OCI-LY3 (cell line): ENCODE data around the gene ERICH3.

ENCODE experiments used
- H2AFZ ChIP-seq: fragments of 200-600, 300-600 bp; shearing (Covaris generic); 2 replicates; pipeline ENCODE4 v1.6.0; 2014; ENCODE audit warnings: antibody characterized with exemption, low read depth, low read length
- H3K27ac ChIP-seq: fragments of 200-600, 300-600 bp; sonication (generic); 2 replicates; pipeline ENCODE4 v1.5.1; 2014; ENCODE audit warnings: mild to moderate bottlenecking, low read length, moderate library complexity, mixed read lengths
- H3K27me3 ChIP-seq: fragments of 200-600, 300-600 bp; sonication (generic); 2 replicates; pipeline ENCODE4 v1.6.1; 2014; ENCODE audit warnings: low read depth, low read length, mixed read lengths
- H3K36me3 ChIP-seq: fragments of 200-600, 300-600 bp; sonication (generic); replicated peaks from 2 replicates; pipeline ENCODE3; 2014; ENCODE audit warnings: low read depth, low read length, mixed read lengths
- H3K4me1 ChIP-seq: fragments of 300-600, 200-600 bp; sonication (generic); 2 replicates; pipeline ENCODE4 v1.6.1; 2014; ENCODE audit warnings: low read length, mixed read lengths
- H3K4me2 ChIP-seq: fragments of 200-600, 300-600 bp; sonication (generic); 2 replicates; pipeline ENCODE4 v1.6.1; 2014; ENCODE audit warnings: low read length, mixed read lengths
- H3K4me3 ChIP-seq: fragments of 300-600, 200-600 bp; sonication (generic); 2 replicates; pipeline ENCODE4 v1.5.1; 2014; ENCODE audit warnings: antibody characterized with exemption, mild to moderate bottlenecking, low read length, moderate library complexity
- H3K79me2 ChIP-seq: fragments of 300-600, 200-600 bp; shearing (Covaris generic); 2 replicates; pipeline ENCODE4 v1.6.1; 2014; ENCODE audit warnings: mild to moderate bottlenecking, low read length, mixed read lengths
- H3K9ac ChIP-seq: fragments of 300-600, 200-600 bp; shearing (Covaris generic); 2 replicates; pipeline ENCODE4 v1.6.0; 2014; ENCODE audit warnings: mild to moderate bottlenecking, low read length, moderate library complexity
- H3K9me3 ChIP-seq: fragments of 200-600, 300-600 bp; shearing (Covaris generic); 2 replicates; pipeline ENCODE4 v1.6.1; 2014; ENCODE audit warnings: low read length, mixed read lengths; ENCODE audit not compliant: insufficient read depth
- H4K20me1 ChIP-seq: fragments of 200-600, 300-600 bp; sonication (generic); 2 replicates; pipeline ENCODE4 v1.6.1; 2016; ENCODE audit warnings: low read length, mixed read lengths; ENCODE audit not compliant: insufficient read depth
- EZH2phosphoT487 ChIP-seq: fragments of 200-600 bp; shearing (Covaris generic); IDR thresholded peaks from 2 replicates; pipeline ENCODE4 v1.6.1; 2018; ENCODE audit warnings: antibody characterized with exemption, mixed run types, low read depth
- TF ChIP-seq, protein P1 (sequence below): fragments of 200-600, 300-600 bp; sonication (generic); IDR thresholded peaks from 2 replicates; pipeline ENCODE4 v1.5.1; 2014; ENCODE audit warnings: antibody characterized with exemption, low read length, low read depth

ERICH3 gene

DNA sequence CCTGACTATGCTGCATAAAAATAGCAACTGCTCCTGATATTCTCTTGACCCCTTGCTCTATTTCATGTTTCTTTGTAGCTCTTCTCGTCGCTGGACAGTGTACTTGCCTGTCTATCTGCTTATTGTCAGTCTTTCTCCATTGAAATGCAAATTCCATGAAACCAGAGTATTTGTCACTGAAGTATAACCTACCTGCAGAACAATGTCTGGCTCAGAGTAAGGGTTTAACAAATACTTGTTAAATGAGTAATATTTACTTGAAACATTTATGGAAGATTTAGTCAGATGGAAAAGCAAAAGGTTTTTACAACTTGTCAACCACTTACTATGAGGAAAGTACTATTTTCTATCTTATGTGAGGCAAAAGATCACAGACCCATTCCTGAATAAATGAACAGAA is 19.9 kb upstream of the ERICH3 start:
- no peak overlapping the region for H2AFZ ChIP-seq
- no peaks in the 10 kb centered on the region for H4K20me1 ChIP-seq
- no peaks in the 10 kb centered on the region for H3K36me3 ChIP-seq
- no peak overlapping the region for H3K27ac ChIP-seq
- H3K9me3 ChIP-seq, result no peaks in the 10 kb centered on the region
- no peaks in the 10 kb centered on the region for H3K79me2 ChIP-seq
- no peak overlapping the region for H3K9ac ChIP-seq
- H3K4me1 ChIP-seq, result peaks cover 13% of the 10 kb centered on the region
- H3K4me2 ChIP-seq, result no peak overlapping the region
- no peak for TF ChIP-seq EZH2phosphoT487
- TF ChIP-seq, protein P1, sequence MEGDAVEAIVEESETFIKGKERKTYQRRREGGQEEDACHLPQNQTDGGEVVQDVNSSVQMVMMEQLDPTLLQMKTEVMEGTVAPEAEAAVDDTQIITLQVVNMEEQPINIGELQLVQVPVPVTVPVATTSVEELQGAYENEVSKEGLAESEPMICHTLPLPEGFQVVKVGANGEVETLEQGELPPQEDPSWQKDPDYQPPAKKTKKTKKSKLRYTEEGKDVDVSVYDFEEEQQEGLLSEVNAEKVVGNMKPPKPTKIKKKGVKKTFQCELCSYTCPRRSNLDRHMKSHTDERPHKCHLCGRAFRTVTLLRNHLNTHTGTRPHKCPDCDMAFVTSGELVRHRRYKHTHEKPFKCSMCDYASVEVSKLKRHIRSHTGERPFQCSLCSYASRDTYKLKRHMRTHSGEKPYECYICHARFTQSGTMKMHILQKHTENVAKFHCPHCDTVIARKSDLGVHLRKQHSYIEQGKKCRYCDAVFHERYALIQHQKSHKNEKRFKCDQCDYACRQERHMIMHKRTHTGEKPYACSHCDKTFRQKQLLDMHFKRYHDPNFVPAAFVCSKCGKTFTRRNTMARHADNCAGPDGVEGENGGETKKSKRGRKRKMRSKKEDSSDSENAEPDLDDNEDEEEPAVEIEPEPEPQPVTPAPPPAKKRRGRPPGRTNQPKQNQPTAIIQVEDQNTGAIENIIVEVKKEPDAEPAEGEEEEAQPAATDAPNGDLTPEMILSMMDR, result no peak
- H3K27me3 ChIP-seq, result no peaks in the 10 kb centered on the region
- no peak overlapping the region for H3K4me3 ChIP-seq

GRCh38 chr1:74690909-74691308 is 17.3 kb upstream of the ERICH3 start:
- H2AFZ ChIP-seq, result no peak overlapping the region
- H3K4me1 ChIP-seq, result peaks cover 6% of the 10 kb centered on the region
- no peak overlapping the region for H3K27ac ChIP-seq
- no peaks in the 10 kb centered on the region for H3K36me3 ChIP-seq
- H3K79me2 ChIP-seq, result no peaks in the 10 kb centered on the region
- H3K4me2 ChIP-seq, result no peak overlapping the region
- H3K27me3 ChIP-seq, result no peaks in the 10 kb centered on the region
- no peak overlapping the region for H3K4me3 ChIP-seq
- no peaks in the 10 kb centered on the region for H4K20me1 ChIP-seq
- H3K9me3 ChIP-seq, result no peaks in the 10 kb centered on the region
- TF ChIP-seq EZH2phosphoT487, result no peak
- TF ChIP-seq, protein P1, result no peak
- H3K9ac ChIP-seq, result no peak overlapping the region

- Histone ChIP-seq H3K36me3 (no peaks in the 10 kb centered on the region), H3K27me3 (no peaks in the 10 kb centered on the region), H3K4me2 (0 out of 2 replicates have a peak overlapping the region, but pooled peaks have one; percentile 48), H3K79me2 (no peaks in the 10 kb centered on the region), H3K4me3 (no peak overlapping the region), H3K4me1 (peaks cover 6% of the 10 kb centered on the region), H3K9ac (no peak overlapping the region), H3K27ac (no peak overlapping the region), H4K20me1 (no peaks in the 10 kb centered on the region), H3K9me3 (no peaks in the 10 kb centered on the region), H2AFZ (no peak overlapping the region)
- TF ChIP-seq, protein P1, result no peak
- TF ChIP-seq EZH2phosphoT487, result no peak
Measured at GRCh38 chr1:74690364-74690696, 16.7 kb upstream of the ERICH3 start.

- Histone ChIP-seq H3K4me3 (no peak overlapping the region), H2AFZ (0 out of 2 replicates have a peak overlapping the region, but pooled peaks have one; percentile 58), H3K27ac (no peak overlapping the region), H3K4me2 (peak overlapping the region; percentile 48), H3K27me3 (no peaks in the 10 kb centered on the region), H3K9ac (no peak overlapping the region), H3K36me3 (no peaks in the 10 kb centered on the region), H4K20me1 (no peaks in the 10 kb centered on the region), H3K79me2 (no peaks in the 10 kb centered on the region), H3K4me1 (peaks cover 6% of the 10 kb centered on the region), H3K9me3 (no peaks in the 10 kb centered on the region)
- no peak for TF ChIP-seq EZH2phosphoT487
- TF ChIP-seq, protein P1, result peak; percentile 81
Measured at GRCh38 chr1:74689621-74690363, 16.2 kb upstream of the ERICH3 start.
